Brain microvascular endothelial cell (primary cell): Measurements from ENCODE around the gene PMS1.

Source experiments
- DNase-seq: peaks from one replicate; pipeline ENCODE4 v3.0.0-alpha.2; 2020
- H3K27ac ChIP-seq: fragments of 250-450 bp; sonication (Bioruptor Pico); 2 replicates; pipeline ENCODE4 v1.5.1; 2020; ENCODE audit warnings: mild to moderate bottlenecking, moderate library complexity
- H3K27me3 ChIP-seq: fragments of 250-450 bp; sonication (Bioruptor Pico); replicated peaks from 2 replicates; pipeline ENCODE4 v1.5.1; 2020; ENCODE audit warnings: mild to moderate bottlenecking
- H3K36me3 ChIP-seq: fragments of 250-450 bp; sonication (Bioruptor Pico); replicated peaks from 2 replicates; pipeline ENCODE4 v1.5.1; 2020; ENCODE audit warnings: mild to moderate bottlenecking
- H3K4me3 ChIP-seq: 2 replicates; pipeline ENCODE4 v1.5.1; 2011; ENCODE audit warnings: low read depth, mild to moderate bottlenecking, control low read depth, low read length, moderate library complexity
- CTCF ChIP-seq: IDR thresholded peaks from 2 replicates; pipeline ENCODE4 v1.5.1; 2011; ENCODE audit warnings: low read depth, mild to moderate bottlenecking, moderate library complexity, low read length, control low read depth, inconsistent platforms; ENCODE audit errors: missing control alignments
- in situ Hi-C: cut with HindIII; loops from 2 replicates; pipeline ENCODE4 v1.10.0; 2017; ENCODE audit warnings: low sequenced_read_pairs, low pct_ligation_motif_present

Gene PMS1

GRCh38 chr2:189848276-189848675 is 64.0 kb downstream of the PMS1 start:
- no peaks in the 10 kb centered on the region for H3K27me3 ChIP-seq
- H3K36me3 ChIP-seq: no peaks in the 10 kb centered on the region
- DNase-seq: no peak
- no peak for TF ChIP-seq CTCF
- no peak overlapping the region for H3K27ac ChIP-seq
- in situ Hi-C loops: no loop called here
- H3K4me3 ChIP-seq: no peak overlapping the region

GRCh38 chr2:189849550-189849949 is 65.3 kb downstream of the PMS1 start:
- TF ChIP-seq CTCF: no peak
- no peak overlapping the region for H3K27ac ChIP-seq
- DNase-seq: no peak
- no peaks in the 10 kb centered on the region for H3K27me3 ChIP-seq
- peaks cover 3% of the 10 kb centered on the region for H3K36me3 ChIP-seq
- no peak overlapping the region for H3K4me3 ChIP-seq
- in situ Hi-C loops: no loop called here

DNA sequence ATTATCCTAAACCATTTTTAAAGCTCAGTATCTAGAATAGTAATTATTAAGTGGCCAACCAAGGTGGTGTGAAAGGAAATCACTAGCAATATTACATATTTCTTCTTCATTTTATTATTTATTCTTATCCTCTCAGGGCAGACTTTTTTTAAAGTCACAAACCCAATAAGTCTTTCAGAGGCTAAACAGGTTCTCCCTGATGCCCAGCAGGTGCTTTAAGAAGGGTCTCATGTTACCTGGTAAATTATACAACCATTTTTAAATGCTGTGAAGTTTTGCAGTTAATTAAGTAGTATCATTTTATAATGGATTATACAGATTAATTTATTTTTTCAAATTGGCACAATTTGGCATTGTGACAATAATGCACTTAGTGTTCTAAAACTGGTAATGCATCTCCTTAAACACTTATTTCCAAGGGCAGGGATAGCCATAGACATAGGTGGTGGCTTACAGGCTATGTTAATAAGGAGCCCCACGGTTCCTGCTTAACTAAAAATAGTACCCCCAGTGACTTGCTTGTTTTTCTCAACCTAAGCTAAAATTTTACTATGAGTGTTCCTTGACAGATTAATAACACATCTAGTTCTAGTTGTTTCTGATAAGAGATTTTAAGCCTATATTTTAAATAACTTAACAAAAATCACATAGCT is 67.0 kb downstream of the PMS1 start:
- H3K27me3 ChIP-seq: no peaks in the 10 kb centered on the region
- DNase-seq: no peak
- TF ChIP-seq CTCF: no peak
- no peak overlapping the region for H3K27ac ChIP-seq
- peaks cover 3% of the 10 kb centered on the region for H3K36me3 ChIP-seq
- in situ Hi-C loops: no loop called here
- H3K4me3 ChIP-seq: no peak overlapping the region

DNA sequence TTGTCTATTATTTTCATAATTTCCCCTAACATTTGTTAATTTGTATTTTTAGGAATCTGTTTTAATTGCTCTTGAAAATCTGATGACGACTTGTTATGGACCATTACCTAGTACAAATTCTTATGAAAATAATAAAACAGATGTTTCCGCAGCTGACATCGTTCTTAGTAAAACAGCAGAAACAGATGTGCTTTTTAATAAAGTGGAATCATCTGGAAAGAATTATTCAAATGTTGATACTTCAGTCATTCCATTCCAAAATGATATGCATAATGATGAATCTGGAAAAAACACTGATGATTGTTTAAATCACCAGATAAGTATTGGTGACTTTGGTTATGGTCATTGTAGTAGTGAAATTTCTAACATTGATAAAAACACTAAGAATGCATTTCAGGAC is 69.9 kb downstream of the PMS1 start:
- Histone ChIP-seq H3K4me3 (no peak overlapping the region), H3K36me3 (peaks cover 3% of the 10 kb centered on the region), H3K27ac (no peak overlapping the region), H3K27me3 (no peaks in the 10 kb centered on the region)
- in situ Hi-C loops: no loop called here
- DNase-seq: no peak
- TF ChIP-seq CTCF: no peak

GRCh38 chr2:189854940-189855339 is 70.7 kb downstream of the PMS1 start:
- peaks cover 3% of the 10 kb centered on the region for H3K36me3 ChIP-seq
- in situ Hi-C loops: no loop called here
- H3K27me3 ChIP-seq: no peaks in the 10 kb centered on the region
- TF ChIP-seq CTCF: no peak
- H3K4me3 ChIP-seq: no peak overlapping the region
- no peak overlapping the region for H3K27ac ChIP-seq
- no peak for DNase-seq

DNA sequence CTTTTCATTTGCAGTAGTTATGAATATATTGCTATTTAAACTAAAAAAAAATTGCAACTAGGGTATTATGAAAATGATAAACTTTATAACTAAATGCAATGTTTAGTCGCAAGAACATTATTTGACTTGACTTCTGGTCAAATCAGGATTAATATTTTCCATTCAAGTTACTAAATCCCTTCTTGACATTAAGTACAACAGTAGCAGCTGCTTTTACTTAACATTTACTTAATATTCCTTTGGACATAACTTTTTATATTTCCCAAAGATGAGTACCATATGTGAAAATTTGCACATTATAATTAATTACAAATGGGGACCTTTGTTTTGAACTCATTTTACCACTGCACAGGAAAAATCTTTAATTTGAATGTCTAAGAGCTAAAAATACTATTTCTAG is 74.0 kb downstream of the PMS1 start:
- H3K36me3 ChIP-seq: peaks cover 3% of the 10 kb centered on the region
- H3K4me3 ChIP-seq: no peak overlapping the region
- no peak for DNase-seq
- no peaks in the 10 kb centered on the region for H3K27me3 ChIP-seq
- no peak overlapping the region for H3K27ac ChIP-seq
- no peak for TF ChIP-seq CTCF
- in situ Hi-C loops: no loop called here
